ENCODE results near the gene PCDH9.

DNA sequence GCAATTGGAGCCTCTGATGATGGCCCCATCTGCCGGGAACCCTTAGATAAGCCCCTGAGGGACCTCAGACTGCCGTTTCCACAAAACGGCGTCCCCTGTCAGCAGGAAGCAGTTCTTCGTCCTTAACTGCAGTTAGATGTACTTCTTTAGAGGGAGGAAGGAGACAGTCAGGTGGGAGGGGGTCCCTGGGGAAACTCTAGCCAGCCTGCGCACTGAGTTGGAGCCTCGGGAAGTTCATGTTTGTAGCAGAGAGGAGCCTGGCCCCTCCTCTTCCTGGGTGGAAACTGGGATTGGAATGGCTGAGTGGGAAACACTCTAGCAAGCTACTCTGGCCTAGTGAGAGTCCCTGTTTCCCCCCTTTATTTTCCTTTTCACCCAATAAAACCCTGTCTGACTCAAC lies 612.4 kb downstream of the PCDH9 start:
- TF ChIP-seq EZH2 (IDR thresholded peaks at IDR 0.05; ENCODE audit: borderline replicate concordance, low read length) = no peak
- TF ChIP-seq, protein P1, sequence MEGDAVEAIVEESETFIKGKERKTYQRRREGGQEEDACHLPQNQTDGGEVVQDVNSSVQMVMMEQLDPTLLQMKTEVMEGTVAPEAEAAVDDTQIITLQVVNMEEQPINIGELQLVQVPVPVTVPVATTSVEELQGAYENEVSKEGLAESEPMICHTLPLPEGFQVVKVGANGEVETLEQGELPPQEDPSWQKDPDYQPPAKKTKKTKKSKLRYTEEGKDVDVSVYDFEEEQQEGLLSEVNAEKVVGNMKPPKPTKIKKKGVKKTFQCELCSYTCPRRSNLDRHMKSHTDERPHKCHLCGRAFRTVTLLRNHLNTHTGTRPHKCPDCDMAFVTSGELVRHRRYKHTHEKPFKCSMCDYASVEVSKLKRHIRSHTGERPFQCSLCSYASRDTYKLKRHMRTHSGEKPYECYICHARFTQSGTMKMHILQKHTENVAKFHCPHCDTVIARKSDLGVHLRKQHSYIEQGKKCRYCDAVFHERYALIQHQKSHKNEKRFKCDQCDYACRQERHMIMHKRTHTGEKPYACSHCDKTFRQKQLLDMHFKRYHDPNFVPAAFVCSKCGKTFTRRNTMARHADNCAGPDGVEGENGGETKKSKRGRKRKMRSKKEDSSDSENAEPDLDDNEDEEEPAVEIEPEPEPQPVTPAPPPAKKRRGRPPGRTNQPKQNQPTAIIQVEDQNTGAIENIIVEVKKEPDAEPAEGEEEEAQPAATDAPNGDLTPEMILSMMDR (IDR thresholded peaks at IDR 0.05; ENCODE audit: low read length) = peak; percentile 13; the same call in 1 of the 2 replicates

All from OCI-LY1 (cell line).